ENCODE results near the gene ZBTB4. TPM values are rescaled to one million over a fixed set of nuclear protein-coding genes. Genes with fewer than 3 reads are reported as not detected.

Gene ZBTB4, protein sequence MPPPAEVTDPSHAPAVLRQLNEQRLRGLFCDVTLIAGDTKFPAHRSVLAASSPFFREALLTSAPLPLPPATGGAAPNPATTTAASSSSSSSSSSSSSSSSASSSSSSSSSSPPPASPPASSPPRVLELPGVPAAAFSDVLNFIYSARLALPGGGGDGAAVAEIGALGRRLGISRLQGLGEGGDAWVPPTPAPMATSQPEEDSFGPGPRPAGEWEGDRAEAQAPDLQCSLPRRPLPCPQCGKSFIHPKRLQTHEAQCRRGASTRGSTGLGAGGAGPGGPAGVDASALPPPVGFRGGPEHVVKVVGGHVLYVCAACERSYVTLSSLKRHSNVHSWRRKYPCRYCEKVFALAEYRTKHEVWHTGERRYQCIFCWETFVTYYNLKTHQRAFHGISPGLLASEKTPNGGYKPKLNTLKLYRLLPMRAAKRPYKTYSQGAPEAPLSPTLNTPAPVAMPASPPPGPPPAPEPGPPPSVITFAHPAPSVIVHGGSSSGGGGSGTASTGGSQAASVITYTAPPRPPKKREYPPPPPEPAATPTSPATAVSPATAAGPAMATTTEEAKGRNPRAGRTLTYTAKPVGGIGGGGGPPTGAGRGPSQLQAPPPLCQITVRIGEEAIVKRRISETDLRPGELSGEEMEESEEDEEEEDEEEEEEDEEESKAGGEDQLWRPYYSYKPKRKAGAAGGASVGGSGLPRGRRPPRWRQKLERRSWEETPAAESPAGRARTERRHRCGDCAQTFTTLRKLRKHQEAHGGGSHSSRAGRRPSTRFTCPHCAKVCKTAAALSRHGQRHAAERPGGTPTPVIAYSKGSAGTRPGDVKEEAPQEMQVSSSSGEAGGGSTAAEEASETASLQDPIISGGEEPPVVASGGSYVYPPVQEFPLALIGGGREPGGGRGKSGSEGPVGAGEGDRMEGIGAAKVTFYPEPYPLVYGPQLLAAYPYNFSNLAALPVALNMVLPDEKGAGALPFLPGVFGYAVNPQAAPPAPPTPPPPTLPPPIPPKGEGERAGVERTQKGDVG
- total RNA-seq (10 to 100 TPM; 73.6 to 86.2 (median 82.2) TPM), polyA plus RNA-seq (41.7 TPM)
- long read RNA-seq, donor 1, full-length matches to known transcripts, result 19 of 151 reads
- long read RNA-seq, donor 1, partial matches to known transcripts, result 10 of 151 reads
- long read RNA-seq, donor 1, other reads (novel, unspliced or antisense), result 122 of 151 reads
- long read RNA-seq, donor 2, full-length matches to known transcripts, result 9 of 66 reads
- long read RNA-seq, donor 2, partial matches to known transcripts, result 14 of 66 reads
- long read RNA-seq, donor 2, other reads (novel, unspliced or antisense), result 43 of 66 reads
- long read RNA-seq, donor 3, full-length matches to known transcripts, result 4 of 176 reads
- long read RNA-seq, donor 3, partial matches to known transcripts, result 3 of 176 reads
- long read RNA-seq, donor 3, other reads (novel, unspliced or antisense), result 169 of 176 reads
- long read RNA-seq, donor 4, full-length matches to known transcripts, result 13 of 79 reads
- long read RNA-seq, donor 4, partial matches to known transcripts, result 63 of 79 reads
- long read RNA-seq, donor 4, other reads (novel, unspliced or antisense), result 3 of 79 reads

DNA sequence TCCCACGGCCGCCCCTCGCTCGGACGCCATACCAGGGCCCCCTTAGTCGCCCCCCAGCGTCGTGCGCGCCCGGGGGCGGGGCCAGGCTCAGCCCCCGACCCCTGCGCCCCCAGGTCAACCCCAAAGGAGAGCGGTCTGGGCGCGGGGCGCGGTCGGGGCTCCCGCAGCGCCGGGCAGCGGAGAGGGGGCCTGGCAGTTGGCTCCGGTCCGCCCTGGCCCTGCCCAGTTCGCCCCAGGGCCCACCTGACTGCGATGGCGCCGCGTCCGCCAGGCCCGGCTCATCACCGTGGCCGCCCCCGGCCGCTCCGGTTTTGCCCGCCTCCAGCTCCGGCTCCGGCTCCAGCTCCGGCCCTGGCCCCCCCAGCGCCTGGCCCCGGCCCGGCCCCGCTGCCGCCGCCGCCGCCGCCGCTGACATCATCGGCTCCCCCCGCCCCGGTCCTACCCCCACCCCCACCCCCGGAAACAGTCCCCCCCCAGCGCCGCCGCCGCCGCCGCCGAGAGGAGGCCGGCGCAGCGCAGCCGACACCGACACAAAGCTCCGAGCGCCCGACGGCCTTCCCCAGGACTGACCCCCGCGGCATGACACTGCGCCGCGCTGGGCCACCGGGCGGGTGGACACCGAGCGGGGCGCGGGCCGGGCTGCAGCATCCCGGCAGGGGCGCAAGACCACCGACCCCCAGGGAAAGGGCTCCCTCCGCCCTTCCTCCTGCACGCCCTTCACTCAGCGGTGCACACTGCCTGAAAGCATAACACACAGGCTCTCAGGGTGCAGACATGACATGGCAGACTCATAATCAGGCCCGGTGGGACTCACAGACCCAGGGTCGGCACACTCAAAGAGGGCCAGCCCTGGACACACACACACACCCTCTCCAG is at the start of gene ZBTB4:
Gene ZBTB4 (minus strand): TSS at position 419 of the 876 bp plus-strand sequence. CDS start 12,830 bp downstream, outside the sequence.
- H3K4me1 ChIP-seq (ENCODE audit: control insufficient read depth, insufficient read depth, low read length), result peaks cover 15% of the 10 kb centered on the region
- intact Hi-C loops (cut with DNase I), result loop anchor here in 3 of 4 donors (5.0 kb wide), 2 partner anchors 42 to 132 kb away; partner anchors contain the start of genes FGF11 (in 2 of the 3) and TMEM102 (in 2 of the 3)

DNA sequence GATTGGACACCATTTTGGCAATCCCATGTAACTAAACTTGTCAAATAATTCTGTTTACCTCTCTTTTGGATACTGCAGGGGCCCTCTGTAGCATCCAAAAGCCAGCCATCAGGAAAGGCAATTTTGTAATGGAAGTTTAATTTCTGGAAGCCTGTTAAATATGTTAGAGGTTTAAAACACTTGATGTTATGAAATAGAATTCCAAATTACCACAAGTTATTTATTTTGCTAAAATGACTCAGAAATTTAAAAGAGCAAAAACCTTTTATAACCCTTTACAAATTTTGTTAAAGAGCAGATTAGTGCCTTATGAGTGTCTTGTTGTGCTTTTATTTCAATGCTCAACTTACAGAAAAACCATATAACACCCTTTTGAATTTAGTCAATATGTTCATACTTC is 49.4 kb upstream of the ZBTB4 start:
- H3K9me3 ChIP-seq (ENCODE audit: control insufficient read depth, low read length), result no peaks in the 10 kb centered on the region

More for the DNA sequence above, at the start of gene ZBTB4:
- Histone ChIP-seq H3K9me3 (ENCODE audit: control insufficient read depth, low read length) (no peaks in the 10 kb centered on the region), H3K27me3 (ENCODE audit: control insufficient read depth, insufficient read depth) (no peaks in the 10 kb centered on the region), H3K4me3 (ENCODE audit: low read length) (peak within 1 kb of the TSS; percentile 98), H3K27ac (ENCODE audit: low read length) (peak within 1 kb of the TSS; percentile 93)
- under 1% methylated on average over 92 of the region's 92 CpGs for WGBS
- DNase-seq (peak; percentile 66 to 89 (median 89)), ATAC-seq (peak in 1 of 2 donors; percentile 1)

DNA sequence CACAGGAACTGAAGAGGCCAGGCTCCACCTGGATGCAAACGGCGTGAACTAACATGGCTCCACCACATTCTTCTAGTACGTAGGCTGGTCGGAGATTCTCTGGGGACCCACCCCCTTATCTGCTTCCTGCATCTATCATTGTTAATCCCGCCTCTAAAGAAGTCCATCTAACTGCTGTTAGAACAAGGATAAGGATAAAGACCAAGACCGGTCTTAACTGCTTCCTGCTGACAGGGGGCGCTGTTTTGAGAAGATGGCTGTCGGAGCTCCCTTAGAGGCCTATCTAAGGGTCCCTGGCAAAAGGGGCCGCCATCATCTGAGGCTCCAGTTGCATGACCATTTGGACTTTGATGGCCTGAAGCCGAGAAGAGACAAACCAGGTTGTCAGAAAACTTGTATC is 43.6 kb upstream of the ZBTB4 start:
- WGBS, result 35% methylated on average over 10 of the region's 10 CpGs
- no peaks in the 10 kb centered on the region for H3K9me3 ChIP-seq (ENCODE audit: control insufficient read depth, low read length)
- intact Hi-C loops (cut with DNase I), result no loop called here
- DNase-seq, result peak in 1 of 3 donors; percentile 69
- no peaks in the 10 kb centered on the region for H3K4me1 ChIP-seq (ENCODE audit: control insufficient read depth, insufficient read depth, low read length)
- peak; percentile 31 to 48 for ATAC-seq
- H3K27ac ChIP-seq (ENCODE audit: low read length), result no peak overlapping the region
- no peak overlapping the region for H3K4me3 ChIP-seq (ENCODE audit: low read length)
- no peaks in the 10 kb centered on the region for H3K27me3 ChIP-seq (ENCODE audit: control insufficient read depth, insufficient read depth)

More for the DNA sequence above, 49.4 kb upstream of the ZBTB4 start:
- Histone ChIP-seq H3K27ac (ENCODE audit: low read length) (no peak overlapping the region), H3K27me3 (ENCODE audit: control insufficient read depth, insufficient read depth) (no peaks in the 10 kb centered on the region), H3K4me3 (ENCODE audit: low read length) (no peak overlapping the region), H3K4me1 (ENCODE audit: control insufficient read depth, insufficient read depth, low read length) (no peaks in the 10 kb centered on the region)
- DNase-seq (no peak), ATAC-seq (no peak)
- intact Hi-C loops (cut with DNase I), result no loop called here

DNA sequence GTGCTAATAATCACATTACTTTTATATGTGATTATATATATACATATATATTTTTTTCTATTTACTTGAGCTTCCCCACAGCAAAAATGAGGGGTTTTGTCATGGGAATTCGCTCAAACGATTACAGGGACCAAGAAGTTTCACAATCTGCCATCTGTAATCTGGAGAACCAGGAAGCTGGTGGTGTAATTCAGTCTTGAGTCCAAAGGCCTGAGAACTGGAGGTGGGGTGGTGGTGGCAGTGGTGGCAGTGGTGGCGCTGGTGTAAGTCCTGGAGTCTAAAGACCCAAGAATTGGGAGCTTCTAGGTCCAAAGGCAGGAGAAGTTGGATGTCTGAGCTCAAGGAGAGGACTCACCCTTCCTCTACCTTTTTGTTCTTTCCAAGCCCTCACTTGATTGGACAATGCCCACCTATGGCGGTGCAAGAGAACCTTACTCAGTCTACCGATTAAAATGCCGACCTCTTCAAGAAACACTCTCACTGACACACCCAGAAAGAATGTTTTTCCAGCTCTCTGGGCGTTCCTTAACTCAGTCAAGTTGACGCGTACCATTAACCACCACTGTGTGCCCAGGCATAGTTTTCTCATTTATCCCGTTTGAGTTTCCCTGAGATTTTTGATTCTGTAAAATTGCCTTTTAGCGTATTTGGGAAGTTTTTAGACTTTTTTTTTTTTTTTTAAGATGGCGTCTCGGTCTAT is 36.6 kb upstream of the ZBTB4 start:
- Histone ChIP-seq H3K4me3 (ENCODE audit: low read length) (no peak overlapping the region), H3K9me3 (ENCODE audit: control insufficient read depth, low read length) (no peaks in the 10 kb centered on the region), H3K4me1 (ENCODE audit: control insufficient read depth, insufficient read depth, low read length) (no peaks in the 10 kb centered on the region), H3K27ac (ENCODE audit: low read length) (no peak overlapping the region), H3K27me3 (ENCODE audit: control insufficient read depth, insufficient read depth) (no peaks in the 10 kb centered on the region)
- ATAC-seq (no peak), DNase-seq (no peak)
- WGBS, result 86% methylated on average over 13 of the region's 13 CpGs
- intact Hi-C loops (cut with DNase I), result loop anchor here in 3 of 4 donors (2.0 to 5.0 kb wide), 2 partner anchors 41 to 45 kb away; partner anchors contain the start of genes TNFSF13 (in 2 of the 3) and SENP3 (in 1 of the 3)

DNA sequence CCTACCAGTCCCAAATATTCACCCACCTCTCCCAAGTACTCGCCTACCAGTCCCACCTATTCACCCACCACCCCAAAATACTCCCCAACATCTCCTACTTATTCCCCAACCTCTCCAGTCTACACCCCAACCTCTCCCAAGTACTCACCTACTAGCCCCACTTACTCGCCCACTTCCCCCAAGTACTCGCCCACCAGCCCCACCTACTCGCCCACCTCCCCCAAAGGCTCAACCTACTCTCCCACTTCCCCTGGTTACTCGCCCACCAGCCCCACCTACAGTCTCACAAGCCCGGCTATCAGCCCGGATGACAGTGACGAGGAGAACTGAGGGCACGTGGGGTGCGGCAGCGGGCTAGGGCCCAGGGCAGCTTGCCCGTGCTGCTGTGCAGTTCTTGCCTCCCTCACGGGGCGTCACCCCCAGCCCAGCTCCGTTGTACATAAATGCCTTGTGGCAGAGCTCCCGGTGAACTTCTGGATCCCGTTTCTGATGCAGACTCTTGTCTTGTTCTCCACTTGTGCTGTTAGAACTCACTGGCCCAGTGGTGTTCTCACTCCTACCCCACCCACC is 34.5 kb upstream of the ZBTB4 start:
- H3K27me3 ChIP-seq (ENCODE audit: control insufficient read depth, insufficient read depth), result no peaks in the 10 kb centered on the region
- peak in 1 of 3 donors; percentile 50 for DNase-seq
- H3K4me1 ChIP-seq (ENCODE audit: control insufficient read depth, insufficient read depth, low read length), result no peaks in the 10 kb centered on the region
- H3K4me3 ChIP-seq (ENCODE audit: low read length), result no peak overlapping the region
- peak in 1 of 2 donors; percentile 13 for ATAC-seq
- H3K9me3 ChIP-seq (ENCODE audit: control insufficient read depth, low read length), result no peaks in the 10 kb centered on the region
- H3K27ac ChIP-seq (ENCODE audit: low read length), result no peak overlapping the region
- 73% methylated on average over 17 of the region's 17 CpGs for WGBS
- intact Hi-C loops (cut with DNase I), result loop anchor here in 2 of 4 donors (2.0 to 5.0 kb wide), 2 partner anchors 47 to 48 kb away; partner anchors contain the start of gene SENP3 (in 2 of the 2)

DNA sequence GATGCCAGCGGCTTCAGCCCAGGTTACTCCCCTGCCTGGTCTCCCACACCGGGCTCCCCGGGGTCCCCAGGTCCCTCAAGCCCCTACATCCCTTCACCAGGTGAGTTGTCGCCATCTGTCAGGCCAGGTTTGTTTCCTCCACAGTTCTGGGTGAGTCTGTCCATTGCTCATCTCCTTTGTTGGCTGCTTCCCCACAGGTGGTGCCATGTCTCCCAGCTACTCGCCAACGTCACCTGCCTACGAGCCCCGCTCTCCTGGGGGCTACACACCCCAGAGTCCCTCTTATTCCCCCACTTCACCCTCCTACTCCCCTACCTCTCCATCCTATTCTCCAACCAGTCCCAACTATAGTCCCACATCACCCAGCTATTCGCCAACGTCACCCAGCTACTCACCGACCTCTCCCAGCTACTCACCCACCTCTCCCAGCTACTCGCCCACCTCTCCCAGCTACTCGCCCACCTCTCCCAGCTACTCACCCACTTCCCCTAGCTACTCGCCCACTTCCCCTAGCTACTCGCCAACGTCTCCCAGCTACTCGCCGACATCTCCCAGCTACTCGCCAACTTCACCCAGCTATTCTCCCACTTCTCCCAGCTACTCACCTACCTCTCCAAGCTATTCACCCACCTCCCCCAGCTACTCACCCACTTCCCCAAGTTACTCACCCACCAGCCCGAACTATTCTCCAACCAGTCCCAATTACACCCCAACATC is 33.6 kb upstream of the ZBTB4 start:
- no peak for ATAC-seq
- intact Hi-C loops (cut with DNase I), result loop anchor here in 1 of 4 donors (5.0 kb wide), 1 partner anchor 49 kb away; the partner anchor contains the start of gene SENP3
- 85% methylated on average over 20 of the region's 20 CpGs for WGBS

DNA sequence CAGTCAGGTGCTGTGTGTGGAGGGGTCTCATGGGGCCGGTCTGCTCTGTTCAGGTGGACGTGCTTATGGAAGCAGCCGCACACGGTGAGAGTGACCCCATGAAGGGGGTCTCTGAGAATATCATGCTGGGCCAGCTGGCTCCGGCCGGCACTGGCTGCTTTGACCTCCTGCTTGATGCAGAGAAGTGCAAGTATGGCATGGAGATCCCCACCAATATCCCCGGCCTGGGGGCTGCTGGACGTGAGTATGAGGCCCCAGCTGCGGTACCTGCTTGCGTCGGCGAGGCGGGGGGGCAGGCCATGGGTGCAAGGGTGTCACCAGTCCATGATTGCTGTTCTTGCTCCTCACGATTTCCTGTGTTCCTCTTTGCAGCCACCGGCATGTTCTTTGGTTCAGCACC is 32.7 kb upstream of the ZBTB4 start:
- intact Hi-C loops (cut with DNase I), result loop anchor here in 1 of 4 donors (5.0 kb wide), 1 partner anchor 50 kb away; the partner anchor contains the start of gene SENP3

More for the DNA sequence above, 33.6 kb upstream of the ZBTB4 start:
- DNase-seq, result no peak
- no peaks in the 10 kb centered on the region for H3K9me3 ChIP-seq (ENCODE audit: control insufficient read depth, low read length)
- H3K27ac ChIP-seq (ENCODE audit: low read length), result no peak overlapping the region
- no peak overlapping the region for H3K4me3 ChIP-seq (ENCODE audit: low read length)
- no peaks in the 10 kb centered on the region for H3K27me3 ChIP-seq (ENCODE audit: control insufficient read depth, insufficient read depth)
- H3K4me1 ChIP-seq (ENCODE audit: control insufficient read depth, insufficient read depth, low read length), result no peaks in the 10 kb centered on the region

DNA sequence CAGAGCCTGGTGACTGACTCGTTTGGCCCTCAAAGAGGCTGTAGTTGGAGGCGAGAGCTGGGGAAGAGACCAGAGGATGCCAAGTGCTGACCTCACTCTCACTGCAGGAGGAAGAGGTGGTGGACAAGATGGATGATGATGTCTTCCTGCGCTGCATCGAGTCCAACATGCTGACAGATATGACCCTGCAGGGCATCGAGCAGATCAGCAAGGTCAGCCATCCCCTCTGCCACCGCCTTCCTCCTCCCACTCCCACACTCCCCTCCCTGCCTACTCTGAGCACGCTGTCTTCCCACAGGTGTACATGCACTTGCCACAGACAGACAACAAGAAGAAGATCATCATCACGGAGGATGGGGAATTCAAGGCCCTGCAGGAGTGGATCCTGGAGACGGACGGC is 31.7 kb upstream of the ZBTB4 start:
- Histone ChIP-seq H3K27ac (ENCODE audit: low read length) (no peak overlapping the region), H3K27me3 (ENCODE audit: control insufficient read depth, insufficient read depth) (no peaks in the 10 kb centered on the region), H3K9me3 (ENCODE audit: control insufficient read depth, low read length) (no peaks in the 10 kb centered on the region), H3K4me1 (ENCODE audit: control insufficient read depth, insufficient read depth, low read length) (no peaks in the 10 kb centered on the region), H3K4me3 (ENCODE audit: low read length) (no peak overlapping the region)
- intact Hi-C loops (cut with DNase I), result loop anchor here in 1 of 4 donors (5.0 kb wide), 1 partner anchor 51 kb away; the partner anchor contains the start of gene SENP3
- DNase-seq (no peak), ATAC-seq (no peak)
- WGBS, result 63% methylated on average over 10 of the region's 10 CpGs

More for the DNA sequence above, 32.7 kb upstream of the ZBTB4 start:
- ATAC-seq (peak in 1 of 2 donors; percentile 7), DNase-seq (no peak)
- Histone ChIP-seq H3K4me1 (ENCODE audit: control insufficient read depth, insufficient read depth, low read length) (no peaks in the 10 kb centered on the region), H3K27ac (ENCODE audit: low read length) (no peak overlapping the region), H3K4me3 (ENCODE audit: low read length) (no peak overlapping the region), H3K9me3 (ENCODE audit: control insufficient read depth, low read length) (no peaks in the 10 kb centered on the region), H3K27me3 (ENCODE audit: control insufficient read depth, insufficient read depth) (no peaks in the 10 kb centered on the region)
- WGBS, result 90% methylated on average over 15 of the region's 15 CpGs
